Liver (tissue), 9 donors: ENCODE results near the gene ZNF410. TPM values are rescaled to one million over a fixed set of nuclear protein-coding genes. Genes with fewer than 3 reads are reported as not detected.

Experiments
- DNase-seq: peaks from one replicate; pipeline ENCODE4 v3.0.0-alpha.2; 2017; ENCODE audit warnings: low spot score
- H3K27ac ChIP-seq, 2 donors: one replicate each; pipeline ENCODE4 v1.7.0; 2013; ENCODE audit warnings: inconsistent platforms in 2 of 2, low read length in 2 of 2, control low read depth in 1 of 2, low read depth in 1 of 2, mild to moderate bottlenecking in 1 of 2
- H3K27me3 ChIP-seq, 4 donors: one replicate each; pipeline versions ENCODE4 v1.6.1 to v1.7.0; 2013; ENCODE audit warnings: low read length in 3 of 4, inconsistent platforms in 1 of 4, mild to moderate bottlenecking in 1 of 4, moderate library complexity in 1 of 4; ENCODE audit not compliant: control insufficient read depth in 4 of 4, insufficient read depth in 4 of 4
- H3K36me3 ChIP-seq, 4 donors: one replicate each; pipeline versions ENCODE4 v1.6.1 to v1.7.0; 2013; ENCODE audit warnings: low read length in 3 of 4, mild to moderate bottlenecking in 3 of 4, low read depth in 1 of 4, moderate library complexity in 1 of 4; ENCODE audit not compliant: control insufficient read depth in 4 of 4, insufficient read depth in 3 of 4
- H3K4me1 ChIP-seq, 4 donors: one replicate each; pipeline versions ENCODE4 v1.6.1 to v1.7.0; 2013; ENCODE audit warnings: low read length in 3 of 4, mild to moderate bottlenecking in 3 of 4, moderate library complexity in 1 of 4; ENCODE audit not compliant: control insufficient read depth in 4 of 4, insufficient read depth in 4 of 4
- H3K4me3 ChIP-seq, 3 donors: one replicate each; pipeline versions ENCODE4 v1.6.1 to v1.7.0; 2013; ENCODE audit warnings: low read length in 3 of 3, control low read depth in 1 of 3, low read depth in 1 of 3, mild to moderate bottlenecking in 1 of 3
- H3K9ac ChIP-seq, 2 donors: one replicate each; pipeline ENCODE4 v1.7.0; 2013; ENCODE audit warnings: low read length in 2 of 2, mild to moderate bottlenecking in 2 of 2, moderate library complexity in 2 of 2, control low read depth in 1 of 2, low read depth in 1 of 2
- H3K9me3 ChIP-seq, 4 donors: one replicate each; pipeline versions ENCODE4 v1.6.1 to v1.7.0; 2013; ENCODE audit warnings: low read length in 3 of 4; ENCODE audit not compliant: control insufficient read depth in 4 of 4
- EGR1 ChIP-seq, 2 donors: IDR thresholded peaks; 2 replicates each; pipeline ENCODE4 v1.6.1; 2016 to 2018; ENCODE audit warnings: antibody characterized with exemption in 2 of 2, low read depth in 2 of 2
- FOXA1 ChIP-seq: IDR thresholded peaks from 2 replicates; pipeline ENCODE4 v1.6.1; 2016; ENCODE audit warnings: antibody characterized with exemption
- FOXA2 ChIP-seq: IDR thresholded peaks from 2 replicates; pipeline ENCODE4 v1.6.1; 2016; ENCODE audit warnings: antibody characterized with exemption
- GABPA ChIP-seq, 2 donors: IDR thresholded peaks in 1 of 2; conservative IDR thresholded peaks in 1 of 2; 2 replicates each; pipeline ENCODE4 v1.6.1; 2016; ENCODE audit warnings: antibody characterized with exemption in 2 of 2, mild to moderate bottlenecking in 1 of 2, moderate library complexity in 1 of 2
- HNF4G ChIP-seq: IDR thresholded peaks from 2 replicates; pipeline ENCODE4 v1.6.1; 2016; ENCODE audit warnings: antibody characterized with exemption
- JUND ChIP-seq, 2 donors: IDR thresholded peaks; 2 replicates each; pipeline ENCODE4 v1.6.1; 2016; ENCODE audit warnings: antibody characterized with exemption in 2 of 2
- NR2F2 ChIP-seq: IDR thresholded peaks from 2 replicates; pipeline ENCODE4 v1.6.1; 2016; ENCODE audit warnings: antibody characterized with exemption
- RXRA ChIP-seq, 2 donors: IDR thresholded peaks; 2 replicates each; pipeline ENCODE4 v1.6.1; 2017 to 2018; ENCODE audit warnings: antibody characterized with exemption in 2 of 2, mild to moderate bottlenecking in 1 of 2
- SP1 ChIP-seq: IDR thresholded peaks from 2 replicates; pipeline ENCODE4 v1.6.1; 2018; ENCODE audit warnings: antibody characterized with exemption, mild to moderate bottlenecking
- WGBS: extraction: QIAGEN DNeasy Blood & Tissue Kit; methylation state at CpG from one replicate; pipeline ENCODE4 v1.1.7; 2013; 5-methylcytosine and 5-hydroxymethylcytosine counted together
- polyA plus RNA-seq, 2 donors: library from polyadenylated mRNA; stranded (reverse) in 1 of 2; unstranded in 1 of 2; fragments of 200-250 nt in 1 of 2; fragments of >200 nt in 1 of 2; fragmentation: Nextera tagmentation in 1 of 2; extraction: Ambion mirVana in 1 of 2; gene quantifications; one replicate each; pipeline versions ENCODE4 v1.2.1 to v1.2.3, GENCODE V29; 2013 to 2015
- total RNA-seq, 2 donors: library from RNA; depleted of rRNA; stranded (reverse); fragments of >200 nt; gene quantifications; one replicate each; pipeline ENCODE4 v1.2.3, GENCODE V29; 2014
- TF ChIP-seq, protein P1 (sequence below): fragments of 150-350 bp; IDR thresholded peaks from 2 replicates; pipeline ENCODE4 v1.5.1; 2017; ENCODE audit warnings: improper control_type of control experiment, low read depth, low read length; ENCODE audit not compliant: missing input control
- TF ChIP-seq, protein P2 (sequence below): IDR thresholded peaks from 2 replicates; pipeline ENCODE4 v1.6.1; 2016; ENCODE audit warnings: antibody characterized with exemption, mild to moderate bottlenecking
- TF ChIP-seq, protein P3 (sequence below): IDR thresholded peaks from 2 replicates; pipeline ENCODE4 v1.6.1; 2016; ENCODE audit warnings: antibody characterized with exemption
- TF ChIP-seq, protein P4 (sequence below): IDR thresholded peaks from 2 replicates; pipeline ENCODE4 v1.6.1; 2016; ENCODE audit warnings: antibody characterized with exemption
- TF ChIP-seq, protein P5 (sequence below): IDR thresholded peaks from 2 replicates; pipeline ENCODE4 v1.6.1; 2016; ENCODE audit warnings: antibody characterized with exemption
- donor health status: healthy.
- donor health status: healthy.
- donor health status: healthy.
- donor health status: healthy.
- donor health status: healthy.

ZNF410 gene
- total and polyA plus RNA-seq, 4 donors: 11.2 to 33.0 (median 21.6) TPM

DNA sequence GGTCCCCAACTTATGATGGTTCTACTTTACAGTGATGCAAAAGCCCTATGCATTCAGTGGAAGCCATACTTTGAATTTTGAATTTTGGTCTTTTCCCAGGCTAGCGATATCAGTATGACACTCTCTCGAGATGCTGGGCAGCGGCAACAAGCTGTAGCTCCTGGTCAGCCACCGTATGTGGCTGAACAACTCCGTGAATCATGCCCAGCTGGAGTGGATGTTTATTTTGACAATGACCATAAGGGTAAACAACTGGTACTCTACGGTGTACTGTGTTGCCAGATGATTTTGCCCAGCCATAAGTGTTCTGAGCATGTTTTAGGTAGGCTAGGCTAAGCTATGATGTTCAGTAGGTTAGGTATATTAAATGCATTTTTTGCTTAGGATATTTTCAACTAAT is 8.2 kb upstream of the ZNF410 start:
- H3K9ac ChIP-seq: no peak overlapping the region
- H3K4me1 ChIP-seq: no peaks in the 10 kb centered on the region
- no peaks in the 10 kb centered on the region for H3K9me3 ChIP-seq
- TF ChIP-seq EGR1 (IDR thresholded peaks at IDR 0.05; ENCODE audit: low read depth in 2 of 2) (no peak), SP1 (no peak), JUND (IDR thresholded peaks at IDR 0.05) (no peak), FOXA1 (no peak), RXRA (IDR thresholded peaks at IDR 0.05) (no peak), NR2F2 (no peak), GABPA (IDR thresholded peaks at IDR 0.05 in 1 of 2, conservative IDR thresholded peaks at IDR 0.05 in 1 of 2) (no peak), HNF4G (no peak)
- TF ChIP-seq, protein P1, sequence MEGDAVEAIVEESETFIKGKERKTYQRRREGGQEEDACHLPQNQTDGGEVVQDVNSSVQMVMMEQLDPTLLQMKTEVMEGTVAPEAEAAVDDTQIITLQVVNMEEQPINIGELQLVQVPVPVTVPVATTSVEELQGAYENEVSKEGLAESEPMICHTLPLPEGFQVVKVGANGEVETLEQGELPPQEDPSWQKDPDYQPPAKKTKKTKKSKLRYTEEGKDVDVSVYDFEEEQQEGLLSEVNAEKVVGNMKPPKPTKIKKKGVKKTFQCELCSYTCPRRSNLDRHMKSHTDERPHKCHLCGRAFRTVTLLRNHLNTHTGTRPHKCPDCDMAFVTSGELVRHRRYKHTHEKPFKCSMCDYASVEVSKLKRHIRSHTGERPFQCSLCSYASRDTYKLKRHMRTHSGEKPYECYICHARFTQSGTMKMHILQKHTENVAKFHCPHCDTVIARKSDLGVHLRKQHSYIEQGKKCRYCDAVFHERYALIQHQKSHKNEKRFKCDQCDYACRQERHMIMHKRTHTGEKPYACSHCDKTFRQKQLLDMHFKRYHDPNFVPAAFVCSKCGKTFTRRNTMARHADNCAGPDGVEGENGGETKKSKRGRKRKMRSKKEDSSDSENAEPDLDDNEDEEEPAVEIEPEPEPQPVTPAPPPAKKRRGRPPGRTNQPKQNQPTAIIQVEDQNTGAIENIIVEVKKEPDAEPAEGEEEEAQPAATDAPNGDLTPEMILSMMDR: no peak
- TF ChIP-seq, protein P2, sequence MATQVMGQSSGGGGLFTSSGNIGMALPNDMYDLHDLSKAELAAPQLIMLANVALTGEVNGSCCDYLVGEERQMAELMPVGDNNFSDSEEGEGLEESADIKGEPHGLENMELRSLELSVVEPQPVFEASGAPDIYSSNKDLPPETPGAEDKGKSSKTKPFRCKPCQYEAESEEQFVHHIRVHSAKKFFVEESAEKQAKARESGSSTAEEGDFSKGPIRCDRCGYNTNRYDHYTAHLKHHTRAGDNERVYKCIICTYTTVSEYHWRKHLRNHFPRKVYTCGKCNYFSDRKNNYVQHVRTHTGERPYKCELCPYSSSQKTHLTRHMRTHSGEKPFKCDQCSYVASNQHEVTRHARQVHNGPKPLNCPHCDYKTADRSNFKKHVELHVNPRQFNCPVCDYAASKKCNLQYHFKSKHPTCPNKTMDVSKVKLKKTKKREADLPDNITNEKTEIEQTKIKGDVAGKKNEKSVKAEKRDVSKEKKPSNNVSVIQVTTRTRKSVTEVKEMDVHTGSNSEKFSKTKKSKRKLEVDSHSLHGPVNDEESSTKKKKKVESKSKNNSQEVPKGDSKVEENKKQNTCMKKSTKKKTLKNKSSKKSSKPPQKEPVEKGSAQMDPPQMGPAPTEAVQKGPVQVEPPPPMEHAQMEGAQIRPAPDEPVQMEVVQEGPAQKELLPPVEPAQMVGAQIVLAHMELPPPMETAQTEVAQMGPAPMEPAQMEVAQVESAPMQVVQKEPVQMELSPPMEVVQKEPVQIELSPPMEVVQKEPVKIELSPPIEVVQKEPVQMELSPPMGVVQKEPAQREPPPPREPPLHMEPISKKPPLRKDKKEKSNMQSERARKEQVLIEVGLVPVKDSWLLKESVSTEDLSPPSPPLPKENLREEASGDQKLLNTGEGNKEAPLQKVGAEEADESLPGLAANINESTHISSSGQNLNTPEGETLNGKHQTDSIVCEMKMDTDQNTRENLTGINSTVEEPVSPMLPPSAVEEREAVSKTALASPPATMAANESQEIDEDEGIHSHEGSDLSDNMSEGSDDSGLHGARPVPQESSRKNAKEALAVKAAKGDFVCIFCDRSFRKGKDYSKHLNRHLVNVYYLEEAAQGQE: no peak
- TF ChIP-seq, protein P3, sequence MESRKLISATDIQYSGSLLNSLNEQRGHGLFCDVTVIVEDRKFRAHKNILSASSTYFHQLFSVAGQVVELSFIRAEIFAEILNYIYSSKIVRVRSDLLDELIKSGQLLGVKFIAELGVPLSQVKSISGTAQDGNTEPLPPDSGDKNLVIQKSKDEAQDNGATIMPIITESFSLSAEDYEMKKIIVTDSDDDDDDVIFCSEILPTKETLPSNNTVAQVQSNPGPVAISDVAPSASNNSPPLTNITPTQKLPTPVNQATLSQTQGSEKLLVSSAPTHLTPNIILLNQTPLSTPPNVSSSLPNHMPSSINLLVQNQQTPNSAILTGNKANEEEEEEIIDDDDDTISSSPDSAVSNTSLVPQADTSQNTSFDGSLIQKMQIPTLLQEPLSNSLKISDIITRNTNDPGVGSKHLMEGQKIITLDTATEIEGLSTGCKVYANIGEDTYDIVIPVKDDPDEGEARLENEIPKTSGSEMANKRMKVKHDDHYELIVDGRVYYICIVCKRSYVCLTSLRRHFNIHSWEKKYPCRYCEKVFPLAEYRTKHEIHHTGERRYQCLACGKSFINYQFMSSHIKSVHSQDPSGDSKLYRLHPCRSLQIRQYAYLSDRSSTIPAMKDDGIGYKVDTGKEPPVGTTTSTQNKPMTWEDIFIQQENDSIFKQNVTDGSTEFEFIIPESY: no peak
- TF ChIP-seq, protein P4, sequence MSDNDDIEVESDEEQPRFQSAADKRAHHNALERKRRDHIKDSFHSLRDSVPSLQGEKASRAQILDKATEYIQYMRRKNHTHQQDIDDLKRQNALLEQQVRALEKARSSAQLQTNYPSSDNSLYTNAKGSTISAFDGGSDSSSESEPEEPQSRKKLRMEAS: no peak
- H3K4me3 ChIP-seq: no peak overlapping the region
- no peak overlapping the region for H3K27ac ChIP-seq
- peaks cover 3 to 13% (median 4%) of the 10 kb centered on the region in 4 donors for H3K36me3 ChIP-seq
- no peak for DNase-seq
- H3K27me3 ChIP-seq: no peaks in the 10 kb centered on the region
- 91% methylated on average over 6 of the region's 6 CpGs for WGBS

DNA sequence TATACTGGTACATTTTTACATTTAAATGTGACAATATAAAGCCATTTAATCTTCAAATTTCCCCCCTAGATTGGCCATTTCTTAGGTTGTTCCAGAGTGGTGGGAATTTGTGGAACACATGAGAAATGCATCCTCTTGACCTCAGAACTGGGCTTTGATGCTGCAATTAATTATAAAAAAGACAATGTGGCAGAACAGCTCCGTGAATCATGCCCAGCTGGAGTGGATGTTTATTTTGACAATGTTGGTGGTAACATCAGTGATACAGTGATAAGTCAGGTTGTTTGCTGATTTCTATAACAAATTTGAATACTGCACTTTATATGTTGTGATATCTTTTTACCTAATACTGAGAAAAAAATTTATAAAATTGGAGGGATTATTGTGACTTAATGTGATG is 7.6 kb upstream of the ZNF410 start:
- 97% methylated on average over 1 of the region's 1 CpG for WGBS
- H3K9ac ChIP-seq: no peak overlapping the region

More for the DNA sequence above, 7.6 kb upstream of the ZNF410 start:
- no peaks in the 10 kb centered on the region for H3K4me1 ChIP-seq
- H3K4me3 ChIP-seq: no peak overlapping the region
- no peaks in the 10 kb centered on the region for H3K9me3 ChIP-seq
- no peaks in the 10 kb centered on the region for H3K27me3 ChIP-seq
- TF ChIP-seq FOXA1 (no peak), EGR1 (IDR thresholded peaks at IDR 0.05; ENCODE audit: low read depth in 2 of 2) (no peak), RXRA (IDR thresholded peaks at IDR 0.05) (no peak), FOXA2 (no peak)
- TF ChIP-seq, protein P2: no peak
- TF ChIP-seq, protein P5, sequence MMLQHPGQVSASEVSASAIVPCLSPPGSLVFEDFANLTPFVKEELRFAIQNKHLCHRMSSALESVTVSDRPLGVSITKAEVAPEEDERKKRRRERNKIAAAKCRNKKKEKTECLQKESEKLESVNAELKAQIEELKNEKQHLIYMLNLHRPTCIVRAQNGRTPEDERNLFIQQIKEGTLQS: no peak
- DNase-seq: no peak
- peaks cover 3 to 11% (median 4%) of the 10 kb centered on the region in 4 donors for H3K36me3 ChIP-seq
- no peak overlapping the region for H3K27ac ChIP-seq
